22Rv1 (cell line): ENCODE measurements around the gene LRP1-AS.

Experiments used
- ZFX ChIP-seq: fragments of 450-650 bp; IDR thresholded peaks from 2 replicates; pipeline ENCODE4 v1.6.1; 2017; ENCODE audit warnings: antibody characterized with exemption, borderline replicate concordance
- TF ChIP-seq, protein P1 (sequence below): fragments of 450-650 bp; IDR thresholded peaks from 2 replicates; pipeline ENCODE4 v1.5.1; 2017; ENCODE audit warnings: mild to moderate bottlenecking

DNA sequence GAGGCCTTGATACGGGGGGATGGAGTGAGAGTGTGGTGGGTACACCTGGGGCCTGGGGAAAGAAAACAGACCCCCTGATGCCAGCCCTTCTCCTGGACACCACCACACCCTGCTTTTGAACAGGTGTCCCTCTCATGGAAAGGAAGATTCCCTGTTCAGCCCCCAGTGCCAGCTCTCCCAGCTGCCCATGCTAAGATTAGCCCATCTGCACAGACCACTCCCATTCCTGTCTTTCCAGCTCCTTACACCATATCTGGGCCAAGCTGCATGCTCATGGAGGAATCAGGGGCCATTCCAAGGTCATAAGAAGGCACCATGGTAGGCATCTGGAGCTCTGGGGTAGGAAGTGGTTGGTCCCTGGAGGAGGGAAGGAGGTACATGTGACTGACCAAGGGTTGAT lies 48.9 kb downstream of the LRP1-AS start:
- TF ChIP-seq, protein P1, sequence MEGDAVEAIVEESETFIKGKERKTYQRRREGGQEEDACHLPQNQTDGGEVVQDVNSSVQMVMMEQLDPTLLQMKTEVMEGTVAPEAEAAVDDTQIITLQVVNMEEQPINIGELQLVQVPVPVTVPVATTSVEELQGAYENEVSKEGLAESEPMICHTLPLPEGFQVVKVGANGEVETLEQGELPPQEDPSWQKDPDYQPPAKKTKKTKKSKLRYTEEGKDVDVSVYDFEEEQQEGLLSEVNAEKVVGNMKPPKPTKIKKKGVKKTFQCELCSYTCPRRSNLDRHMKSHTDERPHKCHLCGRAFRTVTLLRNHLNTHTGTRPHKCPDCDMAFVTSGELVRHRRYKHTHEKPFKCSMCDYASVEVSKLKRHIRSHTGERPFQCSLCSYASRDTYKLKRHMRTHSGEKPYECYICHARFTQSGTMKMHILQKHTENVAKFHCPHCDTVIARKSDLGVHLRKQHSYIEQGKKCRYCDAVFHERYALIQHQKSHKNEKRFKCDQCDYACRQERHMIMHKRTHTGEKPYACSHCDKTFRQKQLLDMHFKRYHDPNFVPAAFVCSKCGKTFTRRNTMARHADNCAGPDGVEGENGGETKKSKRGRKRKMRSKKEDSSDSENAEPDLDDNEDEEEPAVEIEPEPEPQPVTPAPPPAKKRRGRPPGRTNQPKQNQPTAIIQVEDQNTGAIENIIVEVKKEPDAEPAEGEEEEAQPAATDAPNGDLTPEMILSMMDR, result no peak
- TF ChIP-seq ZFX, result no peak
